ENCODE measurements around the gene LTF.

GRCh38 chr3:46464326-46465195, at the start of gene LTF:
- TF ChIP-seq CTCF (IDR thresholded peaks at IDR 0.05; ENCODE audit: low read depth, low read length) (no peak), EZH2phosphoT487 (IDR thresholded peaks at IDR 0.05; ENCODE audit: low read depth) (no peak)

All from OCI-LY3 (cell line).